Osteocyte (in vitro differentiated cells): ENCODE measurements around the gene HINT3. TPM values are rescaled to one million over a fixed set of nuclear protein-coding genes. Genes with fewer than 3 reads are reported as not detected.
"Not testable (repeated sequence)": the region's sequence is repeated elsewhere in the genome, so short reads cannot be mapped to it uniquely, and the experiment has no call there.

Source experiments
- DNase-seq: peaks from one replicate; pipeline ENCODE4 v3.0.0; 2021; ENCODE audit warnings: mixed read lengths; ENCODE audit not compliant: unreplicated experiment; ENCODE audit errors: extremely low spot score
- H3K27ac Mint-ChIP-seq: one replicate; pipeline ENCODE4 v1.8.0; 2021; ENCODE audit warnings: mild to moderate bottlenecking, mixed read lengths; ENCODE audit not compliant: unreplicated experiment
- H3K27me3 Mint-ChIP-seq: one replicate; pipeline ENCODE4 v1.8.0; 2021; ENCODE audit warnings: mixed read lengths; ENCODE audit not compliant: unreplicated experiment
- H3K36me3 Mint-ChIP-seq: one replicate; pipeline ENCODE4 v1.8.0; 2021; ENCODE audit warnings: mixed read lengths; ENCODE audit not compliant: unreplicated experiment
- H3K4me1 Mint-ChIP-seq: one replicate; pipeline ENCODE4 v1.8.0; 2021; ENCODE audit warnings: mixed read lengths; ENCODE audit not compliant: unreplicated experiment
- H3K4me3 Mint-ChIP-seq: one replicate; pipeline ENCODE4 v1.8.0; 2021; ENCODE audit warnings: mild to moderate bottlenecking, moderate library complexity, mixed read lengths; ENCODE audit not compliant: unreplicated experiment
- H3K9me3 Mint-ChIP-seq: one replicate; pipeline ENCODE4 v1.8.0; 2021; ENCODE audit warnings: mixed read lengths; ENCODE audit not compliant: unreplicated experiment
- total RNA-seq: library from RNA; stranded (reverse); gene quantifications from 2 replicates; pipeline ENCODE4 v1.2.1, GENCODE V29; 2021
- TF ChIP-seq, protein P1 (sequence below): fragments of 200-600 bp; sonication (generic); IDR thresholded peaks from 2 replicates; pipeline ENCODE4 v1.5.0; 2021; ENCODE audit warnings: antibody characterized with exemption, mild to moderate bottlenecking, moderate library complexity

Gene HINT3
- total RNA-seq, 1 donor from 2014 or later = 15.0 TPM

DNA sequence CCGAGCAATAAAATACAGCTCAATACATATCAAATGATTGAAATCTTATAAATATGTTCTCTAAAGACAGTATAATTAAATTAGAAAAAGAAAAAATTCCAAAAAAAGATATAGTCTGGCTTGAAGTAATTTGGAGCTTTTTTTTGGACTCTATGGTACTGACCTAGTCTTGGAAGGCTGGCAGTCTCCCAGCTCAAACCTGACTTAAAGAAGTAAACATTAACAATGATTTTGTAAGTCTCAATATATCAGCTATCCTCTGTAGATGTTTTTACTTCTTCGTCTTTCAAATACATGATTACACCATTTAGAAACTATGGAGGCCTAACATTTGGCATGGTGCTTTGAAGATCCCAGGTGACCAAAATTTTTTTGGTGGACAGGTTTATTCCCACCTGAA is 14.2 kb downstream of the HINT3 start:
- no peak overlapping the region for H3K4me3 Mint-ChIP-seq
- H3K9me3 Mint-ChIP-seq = no peaks in the 10 kb centered on the region
- H3K4me1 Mint-ChIP-seq = no peaks in the 10 kb centered on the region
- no peak overlapping the region for H3K27ac Mint-ChIP-seq
- no peak for DNase-seq
- TF ChIP-seq, protein P1, sequence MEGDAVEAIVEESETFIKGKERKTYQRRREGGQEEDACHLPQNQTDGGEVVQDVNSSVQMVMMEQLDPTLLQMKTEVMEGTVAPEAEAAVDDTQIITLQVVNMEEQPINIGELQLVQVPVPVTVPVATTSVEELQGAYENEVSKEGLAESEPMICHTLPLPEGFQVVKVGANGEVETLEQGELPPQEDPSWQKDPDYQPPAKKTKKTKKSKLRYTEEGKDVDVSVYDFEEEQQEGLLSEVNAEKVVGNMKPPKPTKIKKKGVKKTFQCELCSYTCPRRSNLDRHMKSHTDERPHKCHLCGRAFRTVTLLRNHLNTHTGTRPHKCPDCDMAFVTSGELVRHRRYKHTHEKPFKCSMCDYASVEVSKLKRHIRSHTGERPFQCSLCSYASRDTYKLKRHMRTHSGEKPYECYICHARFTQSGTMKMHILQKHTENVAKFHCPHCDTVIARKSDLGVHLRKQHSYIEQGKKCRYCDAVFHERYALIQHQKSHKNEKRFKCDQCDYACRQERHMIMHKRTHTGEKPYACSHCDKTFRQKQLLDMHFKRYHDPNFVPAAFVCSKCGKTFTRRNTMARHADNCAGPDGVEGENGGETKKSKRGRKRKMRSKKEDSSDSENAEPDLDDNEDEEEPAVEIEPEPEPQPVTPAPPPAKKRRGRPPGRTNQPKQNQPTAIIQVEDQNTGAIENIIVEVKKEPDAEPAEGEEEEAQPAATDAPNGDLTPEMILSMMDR = no peak
- H3K27me3 Mint-ChIP-seq = no peaks in the 10 kb centered on the region
- H3K36me3 Mint-ChIP-seq = peaks cover 26% of the 10 kb centered on the region

GRCh38 chr6:125972478-125972877 is 15.9 kb downstream of the HINT3 start:
- peaks cover 27% of the 10 kb centered on the region for H3K36me3 Mint-ChIP-seq
- H3K4me3 Mint-ChIP-seq, H3K9me3 Mint-ChIP-seq, H3K27me3 Mint-ChIP-seq, H3K27ac Mint-ChIP-seq, H3K4me1 Mint-ChIP-seq, DNase-seq: not testable (repeated sequence)

- Mint-ChIP-seq H3K4me3 (no peak overlapping the region), H3K27me3 (no peaks in the 10 kb centered on the region), H3K27ac (peak overlapping the region; percentile 72), H3K9me3 (no peaks in the 10 kb centered on the region), H3K36me3 (peaks cover 13% of the 10 kb centered on the region), H3K4me1 (no peaks in the 10 kb centered on the region)
- TF ChIP-seq, protein P1 = peak; percentile 69
- no peak for DNase-seq
These were observed 17.8 kb downstream of the HINT3 start for GRCh38 chr6:125974214-125974866.

DNA sequence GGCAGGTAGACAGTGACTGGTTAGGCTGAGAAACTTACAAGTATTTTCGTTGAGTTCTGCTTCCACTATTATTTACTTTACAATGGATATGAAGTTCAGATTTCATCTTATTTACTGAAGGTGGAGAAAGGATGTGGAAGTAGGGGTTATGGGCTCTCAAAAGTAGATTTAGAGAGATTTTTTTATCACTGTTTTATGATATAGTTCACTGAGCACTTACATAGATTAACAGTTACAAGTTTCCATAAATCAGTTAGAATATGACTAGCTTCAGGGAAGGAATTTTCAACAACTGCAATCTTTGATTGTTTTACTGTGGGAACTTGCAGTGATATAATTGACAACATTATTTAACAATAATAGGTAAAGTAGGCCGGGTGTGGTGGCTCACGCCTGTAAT is 22.5 kb downstream of the HINT3 start:
- Mint-ChIP-seq H3K27ac (no peak overlapping the region), H3K9me3 (no peaks in the 10 kb centered on the region), H3K4me1 (no peaks in the 10 kb centered on the region), H3K36me3 (peaks cover 10% of the 10 kb centered on the region), H3K4me3 (no peak overlapping the region), H3K27me3 (no peaks in the 10 kb centered on the region)
- DNase-seq = no peak
- TF ChIP-seq, protein P1 = no peak

DNA sequence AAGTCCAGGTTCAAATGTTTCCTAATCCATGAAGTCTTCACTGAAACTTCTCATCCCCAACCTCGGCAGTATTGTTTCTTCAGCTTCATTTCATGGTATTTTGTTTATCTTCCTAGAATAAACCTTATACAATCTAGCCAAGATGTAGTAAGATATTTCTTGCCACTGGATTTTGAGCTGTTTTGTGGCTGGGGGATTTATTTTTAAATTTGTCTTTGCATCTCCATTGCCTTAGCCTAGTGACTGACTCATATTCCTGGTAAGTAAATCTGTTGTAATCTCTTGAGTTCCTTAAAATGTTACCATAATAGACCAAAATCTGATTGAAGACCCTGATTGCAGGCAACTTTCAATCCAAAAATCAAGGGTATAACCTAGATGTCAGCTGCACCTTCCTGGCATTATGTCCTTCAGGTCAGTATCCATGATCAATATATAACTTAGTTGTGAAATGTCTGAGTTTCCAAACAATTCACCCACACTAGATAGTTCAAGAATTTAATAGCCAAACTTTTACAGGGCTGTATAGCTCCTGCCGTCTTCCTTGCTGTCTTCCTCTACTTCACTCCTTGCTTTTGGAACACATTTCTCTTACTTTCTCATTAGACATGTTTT is 25.1 kb downstream of the HINT3 start:
- H3K9me3 Mint-ChIP-seq = no peaks in the 10 kb centered on the region
- H3K27me3 Mint-ChIP-seq = no peaks in the 10 kb centered on the region

More for the DNA sequence above, 25.1 kb downstream of the HINT3 start:
- TF ChIP-seq, protein P1 = no peak
- Mint-ChIP-seq H3K36me3 (peaks cover 10% of the 10 kb centered on the region), H3K27ac (no peak overlapping the region), H3K4me3 (no peak overlapping the region), H3K4me1 (peaks cover 3% of the 10 kb centered on the region)
- no peak for DNase-seq
